Measurements from ENCODE around the gene CCN5.

GRCh38 chr20:44723391-44723790 lies 8.2 kb downstream of the CCN5 start:
- TF ChIP-seq CTCF (IDR thresholded peaks at IDR 0.05) = no peak
- TF ChIP-seq POLR2A (IDR thresholded peaks at IDR 0.05) = no peak
